NCI-H345 (cell line): ENCODE measurements around the gene MICU2.

Source experiments
- DNase-seq: peaks from one replicate; lab custom pipeline; 2025; lab: John Stamatoyannopoulos, UW

Gene MICU2

DNA sequence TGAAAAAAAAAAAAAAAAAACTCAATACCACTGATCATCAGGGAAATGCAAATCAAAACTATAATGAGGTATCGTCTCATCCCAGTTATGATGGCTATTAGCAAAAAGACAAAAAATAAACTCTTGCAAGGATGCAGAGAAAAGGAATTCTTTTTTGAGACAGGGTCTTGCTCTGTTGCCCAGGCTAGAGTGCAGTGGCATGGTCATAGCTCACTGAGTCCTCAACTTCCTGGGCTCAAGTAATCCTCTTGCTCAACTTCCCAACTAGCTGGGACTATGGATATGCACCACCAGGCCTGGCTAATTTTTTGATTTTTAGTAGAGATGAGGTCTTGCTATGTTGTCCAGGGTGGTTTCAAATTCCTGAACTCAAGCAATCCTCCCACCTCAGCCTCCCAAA lies 59.5 kb downstream of the MICU2 start:
- no peak for DNase-seq

DNA sequence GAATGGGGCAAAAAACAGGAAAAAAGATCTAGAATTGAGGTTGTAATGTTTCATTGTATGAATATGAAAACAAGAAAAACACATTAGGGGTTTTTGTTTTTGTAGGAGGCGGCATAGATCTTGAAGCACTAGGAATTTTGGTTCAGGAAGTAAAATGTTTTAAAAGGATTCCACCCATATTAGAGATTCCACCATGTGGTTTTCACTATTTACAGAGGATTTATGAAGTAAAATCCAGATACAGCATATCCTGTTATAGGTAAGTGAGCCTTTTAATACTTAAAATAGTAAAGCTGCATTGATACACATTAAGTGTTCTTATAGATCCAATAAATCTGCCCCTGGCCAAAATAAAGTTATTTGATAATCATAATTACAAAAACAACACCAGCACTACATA lies 61.4 kb downstream of the MICU2 start:
- DNase-seq, result no peak

DNA sequence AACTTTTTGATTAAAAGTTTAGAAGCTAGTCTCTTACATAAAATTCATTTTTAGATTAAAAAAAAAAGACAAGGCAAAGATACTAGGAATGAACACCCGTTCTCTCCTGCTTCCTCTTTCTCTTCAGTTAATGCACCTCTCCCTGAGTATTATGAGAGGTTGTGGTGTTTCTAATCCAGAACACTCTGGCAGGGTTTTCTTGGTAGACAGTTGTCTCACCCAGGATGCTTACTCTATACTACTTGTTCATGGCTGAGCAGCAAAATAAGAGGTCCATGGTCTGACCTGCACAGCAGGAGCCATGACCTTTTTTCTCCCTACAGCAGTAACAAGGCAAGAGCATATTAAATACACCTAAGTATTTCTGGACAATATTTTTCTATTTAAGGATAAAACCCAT lies 62.0 kb downstream of the MICU2 start:
- no peak for DNase-seq

DNA sequence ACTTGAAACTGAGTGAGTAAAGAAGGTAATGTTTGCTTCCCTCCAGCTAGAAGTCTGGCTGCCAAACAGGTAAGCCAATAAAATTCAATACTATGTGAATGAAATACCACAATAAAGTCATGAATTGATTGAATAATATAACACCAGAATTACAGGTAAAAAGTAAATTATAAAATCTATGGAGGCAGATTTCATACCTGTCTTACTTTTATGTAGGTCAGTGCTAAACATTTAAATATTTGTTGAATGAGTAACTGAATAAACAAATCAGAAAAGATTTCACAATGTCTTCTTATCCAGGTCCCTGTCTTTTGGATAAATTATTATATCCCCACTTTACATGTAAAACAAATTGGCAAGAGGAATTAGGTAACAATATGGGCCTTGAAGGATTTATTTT lies 62.7 kb downstream of the MICU2 start:
- DNase-seq, result no peak

DNA sequence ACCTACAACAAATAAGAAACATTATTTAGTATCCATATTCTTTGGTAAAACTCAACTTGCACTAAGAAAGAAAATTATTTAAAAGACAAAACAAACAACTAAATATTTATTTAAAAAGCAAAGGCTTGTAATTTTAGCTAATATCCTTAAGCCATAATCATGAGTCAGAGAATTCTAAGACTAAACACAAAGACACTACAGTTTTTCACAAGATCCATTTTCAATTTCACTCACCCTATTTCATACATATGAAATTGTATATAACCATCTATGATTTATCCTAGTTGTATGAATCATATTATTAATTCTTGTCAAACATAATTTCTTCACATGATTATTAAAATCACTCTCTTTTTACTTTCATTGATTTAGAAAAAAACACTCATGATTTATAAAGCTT lies 64.3 kb downstream of the MICU2 start:
- DNase-seq, result no peak

DNA sequence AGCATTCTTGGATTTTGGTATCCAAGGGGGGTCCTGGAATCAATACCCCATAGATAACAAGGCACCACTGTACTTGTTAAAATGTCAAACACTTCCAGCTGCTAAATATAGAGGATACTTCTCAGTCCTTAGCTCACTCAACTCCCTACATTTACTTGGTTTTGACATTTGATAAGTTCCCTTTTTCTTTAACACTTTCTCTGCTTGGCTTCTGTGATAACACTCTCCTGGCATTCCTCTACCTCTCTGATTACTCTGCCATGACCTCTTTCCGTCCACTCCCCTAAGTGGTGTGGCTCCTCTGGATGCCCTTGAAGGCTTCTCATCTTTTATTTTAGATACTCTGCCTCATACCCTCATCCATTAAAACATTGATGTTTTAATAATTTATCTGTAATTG lies 65.2 kb downstream of the MICU2 start:
- no peak for DNase-seq

DNA sequence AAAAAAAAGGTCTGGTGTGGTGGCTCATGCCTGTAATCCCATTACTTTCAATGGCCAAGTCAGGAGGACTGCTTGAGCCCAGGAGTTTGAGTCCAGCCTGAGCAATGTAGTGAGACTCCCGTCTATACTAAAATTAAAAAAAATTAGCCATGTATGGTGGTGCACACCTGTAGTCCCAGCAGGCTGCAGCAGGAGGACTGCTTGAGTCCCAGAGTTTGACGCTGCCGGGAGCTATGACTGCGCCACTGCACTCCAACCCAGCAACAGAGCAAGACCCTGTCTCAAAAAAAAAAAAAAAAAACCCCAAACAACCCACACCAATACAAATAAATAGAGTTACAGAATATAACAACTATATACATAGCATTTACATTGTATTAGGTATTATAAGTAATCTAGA lies 65.7 kb downstream of the MICU2 start:
- DNase-seq, result no peak

DNA sequence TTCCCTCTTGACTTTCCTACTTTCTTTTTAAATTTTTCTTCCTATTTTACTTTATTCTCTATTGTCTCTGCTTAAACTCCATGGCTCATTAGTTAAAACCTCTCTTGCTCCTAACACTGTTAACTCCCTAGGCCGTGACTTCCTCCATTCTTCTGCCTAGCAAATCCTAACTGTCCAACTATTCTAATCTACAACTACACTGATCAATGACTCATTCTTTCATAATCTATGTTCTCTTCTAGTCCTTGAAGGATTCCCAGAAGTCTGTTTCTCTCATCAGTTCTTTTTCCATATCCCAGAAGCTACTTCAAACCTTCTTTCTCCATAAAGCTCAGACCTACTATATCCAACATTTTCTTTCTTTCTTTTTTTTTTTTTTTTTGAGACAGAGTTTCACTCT lies 66.9 kb downstream of the MICU2 start:
- no peak for DNase-seq

DNA sequence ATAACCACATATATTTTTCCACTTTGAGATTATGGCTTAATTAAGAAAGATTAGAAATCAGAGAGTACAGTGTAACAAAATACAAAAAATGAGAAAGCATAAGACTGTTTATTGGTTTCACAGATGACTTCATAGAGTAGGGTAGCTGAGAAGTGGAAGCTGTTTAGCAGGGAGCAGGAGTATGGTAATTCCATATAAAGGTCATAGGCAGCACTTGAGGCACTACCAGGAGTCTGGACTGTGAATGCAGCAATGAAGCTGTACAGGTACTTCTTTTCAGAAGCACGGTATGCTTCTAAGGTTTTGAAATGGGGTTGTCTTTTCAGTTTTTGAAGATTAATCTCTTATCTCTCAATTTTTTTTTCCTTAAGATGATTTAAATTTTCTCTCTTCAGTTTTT lies 69.2 kb downstream of the MICU2 start:
- DNase-seq, result no peak

DNA sequence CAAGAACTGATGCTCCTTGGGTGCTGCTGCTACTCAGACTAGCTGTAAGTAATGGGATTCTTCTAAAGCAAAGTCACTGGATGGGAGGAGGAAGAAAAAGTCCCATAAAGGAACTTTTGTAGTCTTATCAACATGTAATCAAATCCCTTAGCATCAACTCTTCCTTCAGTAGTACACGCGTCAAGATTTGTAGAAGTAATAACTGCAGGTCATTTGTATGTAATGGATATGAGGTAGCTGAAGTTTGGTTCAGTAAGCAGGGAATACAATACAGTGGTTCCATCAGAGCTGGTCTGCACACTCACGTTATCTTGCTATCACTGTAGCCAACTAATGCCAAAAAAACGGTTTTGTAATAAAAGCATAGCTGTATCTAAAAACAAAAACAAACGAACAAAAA lies 72.5 kb downstream of the MICU2 start:
- no peak for DNase-seq

DNA sequence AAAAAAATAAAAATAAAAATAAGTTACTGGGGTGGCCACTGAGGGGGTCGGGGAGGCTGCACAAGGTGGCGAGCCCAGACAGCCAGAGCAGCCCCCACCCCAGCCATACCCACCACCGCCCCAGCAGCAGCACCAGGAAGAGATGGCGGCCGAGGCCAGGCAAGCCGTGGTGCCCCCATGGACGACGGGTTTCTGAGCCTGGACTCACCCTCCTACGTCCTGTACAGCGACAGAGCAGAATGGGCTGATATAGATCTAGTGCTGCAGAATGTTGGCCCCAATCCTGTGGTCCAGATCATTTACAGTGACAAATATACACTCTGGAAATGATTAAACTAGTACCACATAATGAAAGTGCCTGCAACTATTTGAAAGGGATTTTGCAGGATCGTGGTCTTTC lies 73.3 kb downstream of the MICU2 start:
- DNase-seq, result no peak

DNA sequence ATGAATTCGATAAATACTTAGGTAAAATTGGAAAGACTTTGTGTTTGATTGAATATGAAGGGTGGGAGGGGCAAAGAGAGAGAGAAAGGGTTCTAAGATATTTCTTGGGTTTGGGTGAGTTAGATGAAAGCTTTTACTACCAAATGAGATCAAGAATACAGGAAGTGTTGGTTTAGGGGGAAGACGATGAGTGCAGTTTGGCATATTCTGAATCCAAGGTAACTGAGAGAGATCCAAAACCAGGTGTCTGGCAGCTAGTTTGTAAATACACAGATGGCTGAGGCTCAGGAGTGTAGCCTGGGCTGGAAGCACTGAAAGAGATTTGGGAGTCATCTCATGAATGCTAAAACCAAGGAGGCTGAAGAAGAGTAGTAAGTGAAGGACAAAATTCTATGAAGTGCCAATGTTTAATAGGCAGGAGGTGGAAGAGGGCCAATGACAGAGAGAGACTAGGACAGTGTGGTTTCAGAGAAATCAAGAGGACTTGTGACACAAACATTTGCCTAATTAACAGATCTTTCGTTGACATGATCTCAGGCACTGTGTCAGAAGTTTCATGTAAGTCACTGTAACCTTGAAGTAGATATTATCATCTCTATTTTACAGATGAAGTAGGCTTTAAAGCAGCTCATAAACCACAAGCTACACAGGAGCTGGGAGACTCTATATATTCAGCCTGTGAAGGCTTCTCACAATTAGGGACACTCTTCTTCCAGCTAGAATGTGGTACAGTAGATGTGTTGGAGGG lies 74.7 kb downstream of the MICU2 start:
- no peak for DNase-seq

DNA sequence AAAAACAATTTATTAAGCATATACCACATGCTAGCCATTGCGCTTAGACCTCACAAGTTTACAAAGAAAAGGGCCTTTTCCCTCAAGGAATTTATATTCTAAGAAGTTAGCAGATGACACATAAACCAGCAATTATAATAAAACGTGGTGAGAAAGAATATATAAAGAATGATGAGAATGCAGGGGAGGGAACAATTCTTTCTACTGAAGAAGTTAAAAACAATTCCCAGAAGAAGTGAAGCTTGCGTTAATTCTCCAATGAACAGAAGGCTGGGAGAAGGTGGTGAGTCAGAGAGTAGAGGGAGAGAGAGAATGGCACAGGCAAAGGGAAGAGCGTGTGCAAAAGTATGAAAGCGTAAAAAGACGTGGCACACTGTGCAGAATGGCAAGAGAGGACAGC lies 75.4 kb downstream of the MICU2 start:
- DNase-seq, result no peak

DNA sequence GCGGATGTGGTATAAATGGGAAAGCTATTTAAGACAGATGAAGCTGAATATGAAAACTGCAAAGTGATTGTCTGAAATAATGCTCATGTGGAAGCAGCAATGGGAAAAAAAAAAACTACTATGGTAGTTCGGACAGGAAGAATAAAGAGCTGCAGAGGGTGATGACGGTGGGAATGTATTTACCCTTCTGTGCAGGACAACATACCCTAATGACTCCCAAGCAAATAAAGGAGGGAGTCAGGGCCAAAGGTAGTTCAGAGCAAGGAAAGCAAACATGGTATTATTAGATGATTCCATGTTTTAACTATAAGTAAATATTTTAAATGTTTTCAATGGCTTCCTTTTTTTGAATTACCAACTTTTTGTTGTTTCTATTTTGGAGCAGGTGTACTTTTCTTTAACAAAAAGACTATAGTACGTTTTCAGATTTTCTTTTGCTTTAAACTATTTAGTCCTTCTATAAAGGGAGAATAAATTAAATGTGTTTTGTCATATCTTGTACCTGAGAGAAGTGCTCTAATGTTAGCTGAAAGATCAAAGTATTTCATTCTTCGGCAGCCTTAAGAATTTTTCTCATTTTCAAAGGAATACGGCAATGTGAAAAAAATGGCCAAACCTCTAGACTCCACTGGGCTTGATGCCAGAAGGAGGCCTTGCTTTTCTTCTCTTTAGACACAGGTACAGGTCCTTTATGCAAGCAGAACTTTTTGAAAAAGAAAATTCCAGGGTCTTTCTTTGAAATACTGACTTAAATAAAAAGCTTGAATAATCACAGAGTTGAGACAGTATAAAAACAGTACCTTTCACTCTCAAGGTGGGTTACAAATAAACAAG lies 77.0 kb downstream of the MICU2 start:
- DNase-seq, result no peak

DNA sequence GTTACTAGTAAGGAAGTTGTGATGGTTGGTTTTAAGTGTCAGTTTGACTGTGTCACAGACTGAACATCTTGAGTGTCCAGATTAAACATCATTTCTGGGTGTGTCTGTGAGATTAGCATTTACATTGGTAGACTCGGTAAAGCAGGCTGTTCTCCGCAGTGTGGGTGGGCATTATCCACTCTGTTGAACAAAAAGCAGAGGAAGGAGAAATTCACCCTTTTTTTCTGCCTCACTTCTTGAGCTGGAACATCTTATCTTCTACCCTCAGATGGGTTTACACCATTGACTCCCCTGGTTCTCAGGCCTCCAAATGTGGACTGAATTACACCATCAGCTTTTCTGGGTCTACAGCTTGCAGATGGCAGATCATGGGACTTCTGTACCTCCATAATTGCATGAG lies 81.1 kb downstream of the MICU2 start:
- DNase-seq, result no peak

DNA sequence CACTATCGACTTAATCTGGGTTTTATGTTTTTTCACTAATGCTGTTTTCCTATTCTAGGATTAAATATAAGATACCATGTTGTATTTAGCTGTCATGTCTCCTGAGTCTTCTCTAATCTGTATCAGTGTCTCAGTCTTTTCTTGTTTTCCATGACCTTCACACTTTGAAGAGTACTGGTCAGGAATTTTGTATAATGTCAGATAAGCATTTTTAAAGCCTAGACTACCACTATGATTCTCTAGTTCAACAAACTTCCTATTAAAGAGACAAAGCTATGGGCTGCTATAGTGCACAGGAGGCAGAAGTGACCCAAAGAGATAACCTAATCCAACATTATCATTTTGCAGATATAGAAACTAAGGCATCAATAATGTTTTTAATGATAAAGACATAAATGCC lies 81.8 kb downstream of the MICU2 start:
- no peak for DNase-seq

DNA sequence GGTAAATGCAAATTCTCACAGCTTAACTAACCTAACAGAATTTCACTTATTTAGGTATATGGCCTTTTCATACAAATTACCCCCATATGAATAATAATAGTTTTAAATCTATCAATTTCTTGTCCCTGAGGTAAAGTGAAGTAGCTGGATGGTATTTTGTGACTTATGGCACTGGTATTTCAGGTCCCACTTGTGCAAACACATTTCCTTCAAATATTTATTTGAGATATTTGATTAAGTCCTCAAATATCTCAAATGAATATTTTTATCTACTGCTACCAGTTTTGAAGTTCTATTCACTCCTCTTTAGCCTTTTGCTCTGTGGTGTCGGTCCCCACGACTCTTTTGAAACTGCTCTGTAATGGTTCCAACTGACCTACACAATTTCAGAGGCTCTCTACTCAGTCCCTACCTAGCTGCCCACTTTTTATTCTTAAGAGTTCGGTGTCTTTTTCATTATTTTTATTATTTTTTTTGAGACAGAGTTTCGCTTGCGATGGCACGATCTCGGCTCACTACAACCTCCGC lies 85.3 kb downstream of the MICU2 start:
- DNase-seq, result no peak

DNA sequence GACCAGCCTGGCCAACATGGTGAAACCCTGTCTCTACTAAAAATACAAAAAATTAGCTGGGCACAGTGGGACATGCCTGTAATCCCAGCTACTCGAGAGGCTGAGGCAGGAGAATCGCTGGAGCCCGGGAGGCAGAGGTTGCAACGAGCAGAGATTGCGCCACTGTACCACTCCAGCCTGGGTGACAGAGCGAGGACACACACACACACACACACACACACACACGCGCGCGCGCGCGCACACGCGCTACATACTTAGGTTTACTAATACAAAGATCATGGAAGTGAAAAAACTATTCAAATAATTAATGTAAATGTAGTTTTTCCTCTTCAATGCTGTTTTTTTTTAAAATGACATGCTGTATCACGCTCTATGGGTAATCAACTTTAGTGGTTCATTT lies 86.4 kb downstream of the MICU2 start:
- DNase-seq, result no peak

DNA sequence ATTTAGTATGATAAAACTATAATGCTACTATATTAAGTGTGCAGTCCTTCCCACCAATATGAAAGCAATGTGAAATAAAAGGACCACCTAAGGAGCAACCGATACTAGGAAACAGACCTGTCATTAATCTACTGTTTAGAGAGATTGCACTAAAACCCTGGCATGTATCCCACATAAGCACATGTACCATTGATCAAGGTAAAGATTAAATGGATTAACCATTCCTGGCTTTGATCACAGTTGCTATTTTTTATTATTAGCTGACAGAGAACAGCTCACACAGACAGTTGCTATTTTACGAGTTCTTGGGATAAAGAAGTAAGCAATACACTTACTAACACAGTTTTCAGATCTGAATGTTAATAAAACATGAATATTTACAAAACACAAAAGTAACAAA lies 87.2 kb downstream of the MICU2 start:
- no peak for DNase-seq

DNA sequence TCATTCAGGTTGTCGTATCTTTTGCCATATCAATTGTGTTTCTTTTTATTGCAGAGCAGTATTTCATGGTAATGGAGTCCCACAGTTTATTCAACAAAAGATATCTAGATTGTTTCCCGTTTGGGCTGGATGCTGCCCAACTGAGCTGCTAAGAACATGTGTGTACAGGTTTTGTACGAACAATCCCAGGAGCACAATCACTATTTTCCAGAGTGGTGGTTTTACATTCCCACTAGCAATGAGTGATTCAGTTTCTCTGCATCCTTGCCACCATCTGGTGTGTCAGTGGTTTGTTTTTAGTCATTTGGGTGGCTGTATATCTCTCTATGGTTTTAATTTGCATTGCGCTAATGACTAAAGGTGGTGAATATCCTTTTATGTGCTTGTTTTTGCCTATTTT lies 92.1 kb downstream of the MICU2 start:
- DNase-seq, result no peak

DNA sequence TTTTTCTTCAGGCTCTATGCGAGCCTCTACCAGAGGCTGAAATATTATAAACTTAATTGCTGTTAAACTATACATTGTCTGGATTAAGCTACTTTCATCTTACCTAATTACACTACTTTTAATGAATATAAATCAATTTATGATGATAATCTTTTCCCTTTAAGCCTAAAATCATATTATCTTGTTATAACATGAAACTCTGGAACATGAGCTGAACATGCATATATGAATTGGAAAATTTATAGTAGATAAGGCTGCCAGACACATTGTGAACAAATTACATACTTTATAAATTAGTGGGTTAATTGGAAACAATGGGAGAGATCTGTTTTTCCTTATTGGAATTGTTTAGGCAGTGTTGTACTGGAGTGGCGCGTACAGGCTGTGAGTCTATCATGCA lies 99.6 kb downstream of the MICU2 start:
- no peak for DNase-seq

DNA sequence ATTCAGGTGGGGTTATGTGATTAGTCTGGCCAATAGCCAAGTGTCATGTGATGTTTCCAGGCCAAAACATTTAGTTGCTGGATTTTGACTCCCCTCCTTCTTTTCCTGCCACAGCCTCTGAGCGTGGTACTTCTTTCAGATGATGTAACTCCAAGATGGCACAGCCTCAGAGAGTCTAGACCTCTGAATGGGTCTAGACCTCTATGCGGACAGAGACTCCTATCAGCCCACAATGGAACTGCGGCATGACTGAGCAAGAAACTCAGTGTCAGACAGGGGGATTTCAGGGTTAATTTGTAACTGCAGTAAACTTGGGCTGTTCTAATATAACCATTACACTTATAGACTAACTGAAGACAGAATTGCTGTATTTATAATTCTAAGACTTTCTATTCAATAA lies 102.3 kb downstream of the MICU2 start:
- DNase-seq, result no peak

DNA sequence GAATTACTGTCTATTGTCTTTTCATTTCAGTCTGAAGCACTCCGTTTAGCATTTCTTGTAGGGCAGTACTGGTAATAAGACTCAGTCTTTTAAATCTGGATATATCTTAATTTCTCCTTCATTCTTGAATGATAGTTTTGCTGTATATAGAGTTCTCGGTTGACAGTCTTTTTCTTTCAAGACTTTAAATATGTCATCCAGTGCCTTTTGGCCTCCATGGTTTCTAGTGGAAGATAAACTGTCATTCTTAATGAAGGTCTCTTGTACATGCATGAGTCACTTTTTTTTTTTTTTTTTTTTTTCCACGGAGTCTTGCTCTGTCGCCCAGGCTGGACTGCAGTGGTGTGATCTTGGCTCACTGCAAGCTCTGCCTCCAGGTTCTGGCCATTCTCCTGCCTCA lies 117.6 kb downstream of the MICU2 start:
- no peak for DNase-seq

DNA sequence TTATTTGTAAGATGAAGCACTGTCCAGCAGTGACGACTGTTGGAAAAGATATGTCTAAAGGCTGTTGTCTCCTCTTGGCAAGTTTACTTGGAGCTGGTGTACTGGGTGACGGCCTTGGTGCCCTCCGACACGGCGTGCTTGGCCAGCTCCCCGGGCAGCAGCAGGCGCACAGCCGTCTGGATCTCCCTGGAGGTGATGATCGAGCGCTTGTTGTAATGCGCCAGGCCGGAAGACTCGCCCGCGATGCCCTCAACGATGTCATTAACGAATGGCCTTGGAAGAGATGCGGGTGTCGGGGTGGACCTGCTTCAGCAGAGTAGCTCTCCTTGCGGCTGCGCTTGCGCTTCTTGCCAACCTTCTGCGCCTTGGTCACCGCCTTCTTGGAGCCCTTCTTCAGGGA lies 120.2 kb downstream of the MICU2 start:
- DNase-seq, result no peak
